Endothelial cell of umbilical vein (primary cell): Measurements from ENCODE around the gene C12orf43. TPM values are rescaled to one million over a fixed set of nuclear protein-coding genes. Genes with fewer than 3 reads are reported as not detected.

Experiments used
- BruUV-seq: library from RNA; stranded (reverse); fragments of 400-500 nt; replicated peaks from 2 replicates; lab custom pipeline; 2021; lab: Mats Ljungman, UMichigan
- CTCF ChIA-PET: fragments of 300-600, 350-600 bp; sonication (Branson Sonifier 250); formaldehyde crosslinking; loops from one replicate; lab custom pipeline; 2021; ENCODE audit warnings: antibody characterized with exemption, inconsistent platforms; lab: Charles Lee
- POLR2A ChIA-PET: fragments of 300-600, 350-600 bp; sonication (Branson Sonifier 250); formaldehyde crosslinking; loops from one replicate; lab custom pipeline; 2021; ENCODE audit warnings: antibody characterized with exemption, inconsistent platforms; lab: Charles Lee
- DNase-seq: peaks from one replicate; pipeline ENCODE4 v3.0.0-alpha.2; 2011; ENCODE audit warnings: low read depth, low spot score
- FAIRE-seq: peaks from 2 replicates; lab custom pipeline; 2011; peaks lifted over from hg19 to GRCh38; lab: Jason Lieb, UNC
- H2AFZ ChIP-seq: 2 replicates; pipeline ENCODE4 v1.6.0; 2012; ENCODE audit warnings: low read depth, low read length, control low read depth, inconsistent platforms
- H3K27ac ChIP-seq: 2 replicates; pipeline ENCODE4 v1.5.1; 2011; ENCODE audit warnings: low read depth, mild to moderate bottlenecking, control low read depth, low read length, moderate library complexity; ENCODE audit not compliant: insufficient read depth
- H3K27me3 ChIP-seq, 2 experiments: 2 replicates each; pipeline versions ENCODE4 v1.6.0 to v1.6.1; 2011; ENCODE audit warnings: low read length in 2 of 2, mixed read lengths in 1 of 2; ENCODE audit not compliant: control insufficient read depth in 2 of 2, insufficient read depth in 2 of 2
- H3K36me3 ChIP-seq, 2 experiments: 2 replicates in 1 of 2; 3 replicates in 1 of 2; pipeline ENCODE4 v1.5.1; 2011; ENCODE audit warnings: low read length in 2 of 2, mild to moderate bottlenecking in 1 of 2, moderate library complexity in 1 of 2; ENCODE audit not compliant: control insufficient read depth in 2 of 2, insufficient read depth in 2 of 2; ENCODE audit errors: extremely low read depth in 1 of 2
- H3K4me1 ChIP-seq: 3 replicates; pipeline ENCODE4 v1.5.1; 2011; ENCODE audit warnings: mild to moderate bottlenecking, low read length; ENCODE audit not compliant: control insufficient read depth, insufficient read depth; ENCODE audit errors: extremely low read depth
- H3K4me2 ChIP-seq: 2 replicates; pipeline ENCODE4 v1.6.1; 2011; ENCODE audit warnings: low read length, control low read depth, mixed read lengths; ENCODE audit not compliant: insufficient read depth
- H3K4me3 ChIP-seq, 3 experiments: fragments of 200-600 bp in 1 of 3; sonication (generic), shearing (Covaris generic) in 1 of 3; replicated peaks in 1 of 3; 2 replicates each; pipeline ENCODE4 v1.5.1; 2011 to 2016; ENCODE audit warnings: control low read depth in 3 of 3, low read length in 3 of 3, mild to moderate bottlenecking in 2 of 3, inconsistent platforms in 1 of 3, low read depth in 1 of 3, moderate library complexity in 1 of 3; ENCODE audit not compliant: insufficient read depth in 1 of 3
- H3K79me2 ChIP-seq: 2 replicates; pipeline ENCODE4 v1.6.0; 2012; ENCODE audit warnings: low read length, inconsistent platforms; ENCODE audit not compliant: control insufficient read depth, insufficient read depth
- H3K9ac ChIP-seq: replicated peaks from 2 replicates; pipeline ENCODE3; 2011; ENCODE audit warnings: low read length, control low read depth; ENCODE audit not compliant: insufficient read depth; ENCODE audit errors: extremely low read depth
- H3K9me1 ChIP-seq: replicated peaks from 3 replicates; pipeline ENCODE4 v1.6.0; 2011; ENCODE audit warnings: mild to moderate bottlenecking, low read length; ENCODE audit not compliant: control insufficient read depth, insufficient read depth; ENCODE audit errors: extremely low read depth
- H3K9me3 ChIP-seq: replicated peaks from 2 replicates; pipeline ENCODE4 v1.5.1; 2012; ENCODE audit warnings: low read length, inconsistent platforms; ENCODE audit not compliant: control insufficient read depth, insufficient read depth
- H4K20me1 ChIP-seq: replicated peaks from 2 replicates; pipeline ENCODE3; 2011; ENCODE audit warnings: mild to moderate bottlenecking, low read length; ENCODE audit not compliant: control insufficient read depth, insufficient read depth; ENCODE audit errors: extremely low read depth
- CTCF ChIP-seq, 2 donors: IDR thresholded peaks; 1 replicate in 1 of 2; 2 replicates in 1 of 2; pipeline ENCODE4 v1.5.1; 2011; ENCODE audit warnings: low read length in 2 of 2, mild to moderate bottlenecking in 2 of 2, moderate library complexity in 2 of 2, control low read depth in 1 of 2, inconsistent platforms in 1 of 2, low read depth in 1 of 2; ENCODE audit not compliant: insufficient read depth in 1 of 2; ENCODE audit errors: extremely low read depth in 1 of 2
- JUN ChIP-seq: IDR thresholded peaks from 2 replicates; pipeline ENCODE4 v1.6.1; 2011; ENCODE audit warnings: borderline replicate concordance, low read depth; ENCODE audit not compliant: insufficient read length, insufficient read depth
- MYC ChIP-seq: IDR thresholded peaks from one replicate; pipeline ENCODE4 v1.6.1; 2011; ENCODE audit warnings: mild to moderate bottlenecking, low read depth, low read length
- POLR2AphosphoS5 ChIP-seq: IDR thresholded peaks from 2 replicates; pipeline ENCODE4 v1.6.1; 2012; ENCODE audit warnings: low read depth, mild to moderate bottlenecking, control low read depth, low read length, moderate library complexity; ENCODE audit not compliant: insufficient read depth
- dilution Hi-C: fragments of 300-500 bp; cut with MboI; formaldehyde crosslinking; loops from one replicate; pipeline ENCODE4 v1.15.0; 2019; ENCODE audit warnings: low sequenced_read_pairs; ENCODE audit not compliant: extremely low pct_ligation_motif_present
- intact Hi-C: fragments of 100-400 bp; cut with micrococcal nuclease; formaldehyde crosslinking; loops from one replicate; pipeline ENCODE4 v1.10.0; 2022
- polyA plus RNA-seq, 4 experiments: library from polyadenylated mRNA; depleted of rRNA in 3 of 4; stranded (reverse) in 3 of 4; unstranded in 1 of 4; fragments of >200 nt; gene quantifications; 2 replicates each; pipeline versions ENCODE4 v1.2.1 to v1.2.3, GENCODE V29; 2011 to 2012; ENCODE audit warnings: missing spikeins in 1 of 4
- total RNA-seq: library from RNA; stranded (reverse); gene quantifications from 2 replicates; pipeline ENCODE4 v1.2.3, GENCODE V29; 2021

Gene C12orf43
- total and polyA plus RNA-seq, 2 donors (not counting 3 experiments of a cell fraction or from before 2014, with no cell fraction given) = 12.3 to 24.7 TPM

DNA sequence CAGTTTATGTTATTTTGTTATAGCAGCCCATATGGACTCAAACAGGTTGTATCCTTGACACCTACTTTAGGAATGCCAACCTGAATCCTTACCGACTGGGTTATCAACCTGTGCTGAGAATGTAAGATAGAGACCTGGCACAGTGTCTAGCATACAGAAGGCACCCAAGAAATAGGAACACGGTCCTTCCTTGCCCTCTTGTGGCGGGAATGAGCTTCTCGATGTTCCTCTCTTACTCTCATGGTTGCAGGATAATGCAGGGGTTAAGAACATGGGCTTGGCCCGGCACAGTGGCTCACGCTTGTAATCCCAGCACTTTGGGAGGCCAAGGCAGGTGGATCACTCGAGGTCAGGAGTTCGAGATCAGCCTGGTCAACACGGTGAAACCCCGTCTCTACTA lies 6.5 kb downstream of the C12orf43 start:
- TF ChIP-seq POLR2AphosphoS5 (no peak), JUN (no peak), MYC (no peak), CTCF (IDR thresholded peaks at IDR 0.05; ENCODE audit: extremely low read depth in 1 of 2, insufficient read depth in 1 of 2, low read depth in 1 of 2, low read length in 2 of 2) (peak in 1 of 2 donors; percentile 3)
- Histone ChIP-seq H4K20me1 (no peaks in the 10 kb centered on the region), H3K9me3 (no peaks in the 10 kb centered on the region), H3K27ac (no peak overlapping the region), H3K4me3 (no peak overlapping the region), H2AFZ (no peak overlapping the region), H3K36me3 (peaks cover 3 to 24% of the 10 kb centered on the region in 2 experiments), H3K9ac (no peak overlapping the region), H3K4me2 (no peak overlapping the region), H3K79me2 (no peaks in the 10 kb centered on the region), H3K27me3 (no peaks in the 10 kb centered on the region), H3K4me1 (no peaks in the 10 kb centered on the region), H3K9me1 (no peaks in the 10 kb centered on the region)
- dilution Hi-C loops (no loop called here), intact Hi-C loops (no loop called here)
- ChIA-PET POLR2A (no interaction called here), CTCF (interaction anchor here (0.8 to 1.2 kb wide), 3 partner anchors 38 to 427 kb away, joined by 3 to 4 read pairs (median 4); no protein-coding TSS in a partner anchor)
- DNase-seq (no peak), FAIRE-seq (no peak)
- no TSS peak for BruUV-seq
